WERI-Rb-1 (cell line): ENCODE results near the gene TNFRSF25.

Experiments
- DNase-seq: peaks from one replicate; pipeline ENCODE4 v3.0.0-alpha.2; 2020
- H3K27ac ChIP-seq: fragments of 250-450 bp; sonication (Bioruptor Pico); 2 replicates; pipeline ENCODE4 v1.5.1; 2020; ENCODE audit warnings: mild to moderate bottlenecking, moderate library complexity
- H3K27me3 ChIP-seq: fragments of 250-450 bp; sonication (Bioruptor Pico); 2 replicates; pipeline ENCODE4 v1.5.1; 2021; ENCODE audit warnings: mild to moderate bottlenecking, low read depth, moderate library complexity; ENCODE audit not compliant: insufficient read depth, severe bottlenecking
- H3K36me3 ChIP-seq: fragments of 250-450 bp; sonication (Bioruptor Pico); 2 replicates; pipeline ENCODE4 v1.5.1; 2020; ENCODE audit warnings: mild to moderate bottlenecking, moderate library complexity
- H3K4me3 ChIP-seq: 2 replicates; pipeline ENCODE4 v1.5.1; 2011; ENCODE audit warnings: low read depth, mild to moderate bottlenecking, control low read depth, low read length
- H3K9me3 ChIP-seq: fragments of 250-450 bp; sonication (Bioruptor Pico); 2 replicates; pipeline ENCODE4 v1.5.1; 2021; ENCODE audit warnings: mild to moderate bottlenecking, moderate library complexity; ENCODE audit not compliant: severe bottlenecking
- CTCF ChIP-seq: IDR thresholded peaks from 2 replicates; pipeline ENCODE4 v1.5.1; 2011; ENCODE audit warnings: low read depth, mild to moderate bottlenecking, control low read depth, inconsistent platforms, low read length

The TNFRSF25 gene

GRCh38 chr1:6491966-6492365, 26.0 kb upstream of the TNFRSF25 start:
- no peaks in the 10 kb centered on the region for H3K36me3 ChIP-seq
- H3K27me3 ChIP-seq: no peaks in the 10 kb centered on the region
- H3K4me3 ChIP-seq: no peak overlapping the region
- TF ChIP-seq CTCF: no peak
- H3K27ac ChIP-seq: no peak overlapping the region
- DNase-seq: no peak
- H3K9me3 ChIP-seq: no peaks in the 10 kb centered on the region

DNA sequence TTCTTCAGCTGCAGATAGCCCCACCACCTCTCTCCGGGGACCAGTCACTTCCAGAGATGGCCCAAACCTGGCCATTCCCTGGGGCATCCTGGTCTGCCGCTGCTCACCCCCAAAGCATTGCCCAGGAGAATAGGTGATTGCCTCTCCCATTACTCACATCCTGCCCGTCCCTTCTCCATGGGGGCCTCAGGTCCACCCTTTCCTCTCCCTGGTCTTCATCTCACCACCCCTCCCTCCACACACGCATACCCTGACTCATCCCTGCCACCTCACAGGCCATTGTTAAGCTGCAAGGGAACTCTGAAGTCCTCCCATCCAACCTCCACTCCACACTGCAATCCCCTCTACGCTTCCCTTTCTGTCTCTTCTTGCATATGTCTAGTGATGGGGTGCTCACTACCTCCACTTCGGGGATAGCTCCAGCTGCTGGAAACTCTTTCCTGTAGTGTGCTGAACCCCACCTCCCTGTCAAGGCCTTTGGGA, 25.5 kb upstream of the TNFRSF25 start, which contains the start of gene PLEKHG5:
Gene PLEKHG5 (minus strand): TSS at position 188 of the 483 bp plus-strand sequence. CDS start 14,096 bp downstream, outside the sequence.
- no peak for TF ChIP-seq CTCF
- no peaks in the 10 kb centered on the region for H3K27me3 ChIP-seq
- DNase-seq: no peak
- no peaks in the 10 kb centered on the region for H3K36me3 ChIP-seq
- H3K9me3 ChIP-seq: no peaks in the 10 kb centered on the region
- peak within 1 kb of the TSS; percentile 73 for H3K27ac ChIP-seq
- peak within 1 kb of the TSS; percentile 64 for H3K4me3 ChIP-seq

DNA sequence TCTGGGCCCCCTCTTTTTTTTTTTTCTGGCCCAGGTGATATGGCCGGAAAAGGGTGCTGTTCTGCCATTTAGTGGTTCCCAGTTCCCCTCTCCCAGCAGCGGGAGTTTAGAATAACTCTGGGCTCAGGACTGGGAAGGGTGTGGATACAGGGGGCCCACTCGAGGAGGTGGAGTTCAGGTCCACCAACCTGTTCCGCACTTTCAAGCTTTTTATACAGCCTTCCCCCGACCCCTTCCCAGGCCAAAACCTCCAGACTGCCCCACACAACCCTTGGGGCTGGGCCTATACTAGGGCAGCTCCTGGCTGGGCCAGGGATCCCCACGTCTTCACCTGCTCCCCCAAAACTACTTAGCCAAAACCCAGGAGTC, 25.1 kb upstream of the TNFRSF25 start:
- no peaks in the 10 kb centered on the region for H3K27me3 ChIP-seq
- peak overlapping the region; percentile 73 for H3K27ac ChIP-seq
- H3K36me3 ChIP-seq: no peaks in the 10 kb centered on the region
- TF ChIP-seq CTCF: no peak
- H3K9me3 ChIP-seq: no peaks in the 10 kb centered on the region
- no peak for DNase-seq
- peak overlapping the region; percentile 64 for H3K4me3 ChIP-seq

DNA sequence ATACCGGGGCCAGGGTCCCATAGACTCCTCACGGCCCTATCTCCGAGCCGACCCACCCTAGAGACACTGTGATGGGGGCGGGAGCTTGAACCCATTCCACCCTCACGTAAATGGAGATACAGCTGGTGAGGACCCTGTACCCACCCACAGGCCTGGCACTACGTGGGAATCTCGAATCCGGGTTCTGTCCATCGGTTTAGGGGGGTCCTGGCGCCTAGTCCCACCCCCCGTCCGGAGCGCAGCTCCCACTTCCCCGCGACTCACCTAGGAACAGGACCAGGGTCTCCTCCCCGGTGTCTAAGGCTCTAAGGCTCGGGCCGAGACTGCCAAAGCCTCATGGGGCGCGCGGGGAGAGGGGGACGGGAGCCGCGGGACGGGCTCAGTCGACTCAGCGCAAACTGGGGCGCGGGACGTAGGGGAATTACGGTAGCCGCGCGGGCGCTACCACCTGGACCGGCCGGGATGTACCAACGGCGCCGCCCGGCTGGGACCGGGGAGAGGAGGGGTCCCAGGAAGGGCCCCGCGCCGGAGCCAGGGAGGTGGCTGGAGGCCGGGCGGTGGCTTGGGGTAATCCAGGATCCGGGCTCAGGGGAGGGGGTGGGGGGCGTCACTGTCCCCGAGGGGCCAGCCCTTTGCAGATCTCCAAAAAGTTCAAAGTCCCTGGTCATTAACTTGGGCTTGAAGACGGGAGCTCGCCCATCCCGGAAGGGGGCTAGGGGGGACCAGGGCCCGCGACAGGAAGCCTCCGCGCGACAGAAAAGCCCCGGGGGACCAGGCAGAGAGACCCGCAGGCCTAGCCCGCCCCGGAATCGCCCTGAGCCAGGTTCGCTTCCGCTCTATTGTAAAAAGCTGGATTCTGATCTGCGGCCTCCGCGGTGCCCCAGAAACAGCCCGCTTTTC, 24.5 kb upstream of the TNFRSF25 start:
- peak; percentile 86 for DNase-seq
- no peaks in the 10 kb centered on the region for H3K9me3 ChIP-seq
- H3K36me3 ChIP-seq: no peaks in the 10 kb centered on the region
- TF ChIP-seq CTCF: no peak
- H3K27ac ChIP-seq: peak overlapping the region; percentile 73
- peak overlapping the region; percentile 64 for H3K4me3 ChIP-seq
- H3K27me3 ChIP-seq: no peaks in the 10 kb centered on the region

DNA sequence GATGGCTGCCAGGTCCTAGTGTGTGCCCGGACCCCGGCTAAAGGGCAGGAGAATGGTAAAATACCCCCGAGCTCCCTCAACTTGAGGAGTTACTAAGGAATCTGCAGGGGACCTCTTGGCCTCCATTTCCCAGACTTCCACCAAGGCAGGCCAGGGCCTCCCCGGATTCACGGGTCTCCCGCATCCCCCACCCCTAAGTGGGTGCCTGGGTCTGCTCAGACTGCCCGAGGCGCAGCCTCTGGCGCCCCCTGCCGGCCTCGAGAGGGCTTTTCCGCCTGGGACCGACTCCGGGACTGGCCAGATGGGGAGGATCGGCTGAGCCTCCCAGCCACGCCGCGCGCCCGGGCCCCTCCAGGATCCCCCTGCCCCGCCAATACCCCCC, 23.8 kb upstream of the TNFRSF25 start:
- Histone ChIP-seq H3K27me3 (no peaks in the 10 kb centered on the region), H3K9me3 (no peaks in the 10 kb centered on the region), H3K27ac (peak overlapping the region; percentile 73), H3K36me3 (no peaks in the 10 kb centered on the region), H3K4me3 (peak overlapping the region; percentile 64)
- DNase-seq: peak; percentile 88
- TF ChIP-seq CTCF: peak; percentile 89

- H3K4me3 ChIP-seq: no peak overlapping the region
- peak overlapping the region; percentile 64 for H3K27ac ChIP-seq
- no peak for DNase-seq
- TF ChIP-seq CTCF: no peak
- H3K9me3 ChIP-seq: no peaks in the 10 kb centered on the region
- H3K27me3 ChIP-seq: no peaks in the 10 kb centered on the region
- H3K36me3 ChIP-seq: no peaks in the 10 kb centered on the region
Measured at GRCh38 chr1:6489383-6489765, 23.4 kb upstream of the TNFRSF25 start.
